Measurements from ENCODE around the gene BHLHE40.

BHLHE40 gene

DNA sequence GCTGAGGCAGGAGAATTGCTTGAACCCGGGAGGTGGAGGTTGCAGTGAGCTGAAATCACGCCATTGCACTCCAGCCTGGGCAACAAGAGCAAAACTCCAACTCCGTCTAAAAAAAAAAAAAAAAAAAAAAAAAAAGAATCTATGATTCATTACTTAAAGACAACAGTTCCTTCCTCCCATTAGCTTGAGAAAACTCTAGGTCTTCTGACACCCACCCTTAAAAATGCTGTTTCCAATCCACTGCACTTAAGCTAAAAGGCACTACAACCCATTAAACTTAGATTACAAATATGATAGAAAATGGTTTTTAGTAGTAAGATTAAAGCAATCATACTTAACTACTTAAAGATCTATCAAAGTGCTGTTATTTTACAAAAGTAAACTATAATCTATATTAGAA, 40.0 kb upstream of the BHLHE40 start:
- no peak for DNase-seq (ENCODE audit: low spot score)
- TF ChIP-seq, protein P1, sequence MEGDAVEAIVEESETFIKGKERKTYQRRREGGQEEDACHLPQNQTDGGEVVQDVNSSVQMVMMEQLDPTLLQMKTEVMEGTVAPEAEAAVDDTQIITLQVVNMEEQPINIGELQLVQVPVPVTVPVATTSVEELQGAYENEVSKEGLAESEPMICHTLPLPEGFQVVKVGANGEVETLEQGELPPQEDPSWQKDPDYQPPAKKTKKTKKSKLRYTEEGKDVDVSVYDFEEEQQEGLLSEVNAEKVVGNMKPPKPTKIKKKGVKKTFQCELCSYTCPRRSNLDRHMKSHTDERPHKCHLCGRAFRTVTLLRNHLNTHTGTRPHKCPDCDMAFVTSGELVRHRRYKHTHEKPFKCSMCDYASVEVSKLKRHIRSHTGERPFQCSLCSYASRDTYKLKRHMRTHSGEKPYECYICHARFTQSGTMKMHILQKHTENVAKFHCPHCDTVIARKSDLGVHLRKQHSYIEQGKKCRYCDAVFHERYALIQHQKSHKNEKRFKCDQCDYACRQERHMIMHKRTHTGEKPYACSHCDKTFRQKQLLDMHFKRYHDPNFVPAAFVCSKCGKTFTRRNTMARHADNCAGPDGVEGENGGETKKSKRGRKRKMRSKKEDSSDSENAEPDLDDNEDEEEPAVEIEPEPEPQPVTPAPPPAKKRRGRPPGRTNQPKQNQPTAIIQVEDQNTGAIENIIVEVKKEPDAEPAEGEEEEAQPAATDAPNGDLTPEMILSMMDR (IDR thresholded peaks at IDR 0.05; ENCODE audit: borderline replicate concordance, control extremely low read depth, extremely low read depth, insufficient read depth, missing control alignments) = no peak
- in situ Hi-C loops (cut with MboI; ENCODE audit: low sequenced_read_pairs, unreplicated experiment) = no loop called here

DNA sequence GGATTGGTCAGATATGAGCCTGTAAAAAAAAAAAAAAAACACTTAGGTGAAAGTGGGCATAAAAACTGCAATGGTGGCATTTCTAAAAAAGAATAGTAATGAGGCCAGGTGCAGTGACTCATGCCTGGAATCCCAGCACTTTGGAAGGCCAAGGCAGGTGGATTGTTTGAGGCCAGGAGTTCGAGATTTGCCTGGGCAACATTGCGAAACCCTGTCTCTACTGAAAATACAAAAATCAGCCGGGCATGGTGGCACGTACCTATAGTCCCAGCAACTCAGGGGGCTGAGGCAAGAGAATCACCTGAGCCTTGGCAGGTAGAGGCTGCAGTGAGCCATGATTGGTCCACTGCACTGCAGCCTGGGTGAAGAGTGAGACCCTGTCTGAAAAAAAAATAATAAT, 38.3 kb upstream of the BHLHE40 start:
- in situ Hi-C loops (cut with MboI; ENCODE audit: low sequenced_read_pairs, unreplicated experiment) = no loop called here
- TF ChIP-seq, protein P1 (IDR thresholded peaks at IDR 0.05; ENCODE audit: borderline replicate concordance, control extremely low read depth, extremely low read depth, insufficient read depth, missing control alignments) = no peak
- no peak for DNase-seq (ENCODE audit: low spot score)

DNA sequence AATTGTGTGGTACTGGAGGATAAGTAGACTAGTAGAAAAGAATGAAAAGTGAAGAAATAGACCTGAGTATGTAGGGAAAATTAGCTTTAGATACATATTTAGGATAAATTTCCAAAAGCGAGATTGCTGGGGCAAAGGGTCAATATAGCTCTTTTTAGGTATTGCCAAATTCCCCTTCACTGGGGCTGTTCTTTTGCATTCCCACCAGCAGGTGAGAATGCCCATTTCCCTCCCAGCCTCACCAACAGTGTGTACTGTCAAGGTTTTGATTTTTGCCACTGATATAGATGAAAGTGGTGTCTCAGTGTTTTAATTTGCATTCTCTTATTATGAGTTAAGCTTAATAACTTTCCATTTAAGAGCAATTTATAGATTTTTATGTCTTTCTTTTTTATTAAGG, 35.7 kb upstream of the BHLHE40 start:
- in situ Hi-C loops (cut with MboI; ENCODE audit: low sequenced_read_pairs, unreplicated experiment) = no loop called here
- DNase-seq (ENCODE audit: low spot score) = no peak
- TF ChIP-seq, protein P1 (IDR thresholded peaks at IDR 0.05; ENCODE audit: borderline replicate concordance, control extremely low read depth, extremely low read depth, insufficient read depth, missing control alignments) = no peak

DNA sequence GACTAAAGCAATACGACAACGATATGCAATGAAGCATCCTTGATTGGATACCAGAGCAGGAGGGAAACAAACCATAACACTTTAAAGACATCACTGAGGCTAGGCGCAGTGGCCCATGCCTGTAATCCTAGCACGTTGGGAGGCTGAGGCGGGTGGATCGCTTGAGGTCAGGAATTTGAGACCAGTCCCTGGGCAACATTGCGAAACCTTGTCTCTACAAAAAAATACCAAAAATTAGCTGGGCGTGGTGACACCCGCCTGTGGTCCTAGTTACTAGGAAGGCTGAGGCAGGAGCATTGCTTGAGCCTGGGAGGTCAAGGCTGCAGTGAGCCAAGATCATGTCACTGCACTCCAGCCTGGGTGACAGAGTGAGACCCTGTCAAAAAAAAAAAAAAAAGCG, 33.9 kb upstream of the BHLHE40 start:
- no peak for DNase-seq (ENCODE audit: low spot score)
- in situ Hi-C loops (cut with MboI; ENCODE audit: low sequenced_read_pairs, unreplicated experiment) = no loop called here
- TF ChIP-seq, protein P1 (IDR thresholded peaks at IDR 0.05; ENCODE audit: borderline replicate concordance, control extremely low read depth, extremely low read depth, insufficient read depth, missing control alignments) = no peak

DNA sequence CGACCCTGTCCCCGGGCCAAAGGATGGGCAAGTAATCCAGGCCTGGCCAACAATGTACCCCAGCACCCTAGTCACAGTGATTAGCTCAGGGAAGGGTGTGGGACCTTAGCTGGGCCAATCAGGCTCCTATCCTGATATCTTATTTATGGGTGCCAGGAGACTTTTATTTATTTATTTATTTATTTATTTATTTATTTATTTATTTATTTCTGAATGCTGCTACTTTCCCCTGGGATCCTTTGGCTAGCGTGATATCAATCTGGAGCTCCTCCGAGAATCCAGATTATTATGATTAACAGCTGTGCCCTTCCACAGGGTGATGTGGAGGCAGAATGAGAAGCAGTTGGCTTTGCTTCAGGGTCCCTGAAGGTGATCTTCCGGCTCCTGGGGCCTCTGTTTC, 32.2 kb upstream of the BHLHE40 start:
- DNase-seq (ENCODE audit: low spot score) = no peak
- in situ Hi-C loops (cut with MboI; ENCODE audit: low sequenced_read_pairs, unreplicated experiment) = no loop called here

DNA sequence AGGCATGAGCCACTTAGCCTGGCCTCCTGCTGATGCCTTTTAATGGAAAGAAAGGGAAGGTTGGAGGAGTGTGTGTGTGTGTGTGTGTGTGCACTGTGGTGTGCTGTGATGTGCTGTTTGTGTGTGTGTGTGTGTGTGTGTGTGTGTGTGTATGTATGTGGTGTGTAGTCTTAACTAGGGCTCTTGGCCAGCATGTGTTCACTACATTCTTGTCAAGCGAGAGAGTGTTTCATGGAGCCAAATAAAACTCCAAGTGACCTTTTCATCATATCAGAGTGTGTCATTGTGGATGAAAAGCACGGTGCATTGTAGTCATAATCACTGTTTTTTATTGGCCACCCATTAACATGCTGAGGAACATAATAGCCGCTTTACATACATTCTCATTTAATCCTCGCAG, 30.8 kb upstream of the BHLHE40 start:
- no peak for DNase-seq (ENCODE audit: low spot score)
- TF ChIP-seq, protein P1 (IDR thresholded peaks at IDR 0.05; ENCODE audit: borderline replicate concordance, control extremely low read depth, extremely low read depth, insufficient read depth, missing control alignments) = no peak
- in situ Hi-C loops (cut with MboI; ENCODE audit: low sequenced_read_pairs, unreplicated experiment) = no loop called here

More for the DNA sequence above, 32.2 kb upstream of the BHLHE40 start:
- TF ChIP-seq, protein P1 (IDR thresholded peaks at IDR 0.05; ENCODE audit: borderline replicate concordance, control extremely low read depth, extremely low read depth, insufficient read depth, missing control alignments) = no peak

DNA sequence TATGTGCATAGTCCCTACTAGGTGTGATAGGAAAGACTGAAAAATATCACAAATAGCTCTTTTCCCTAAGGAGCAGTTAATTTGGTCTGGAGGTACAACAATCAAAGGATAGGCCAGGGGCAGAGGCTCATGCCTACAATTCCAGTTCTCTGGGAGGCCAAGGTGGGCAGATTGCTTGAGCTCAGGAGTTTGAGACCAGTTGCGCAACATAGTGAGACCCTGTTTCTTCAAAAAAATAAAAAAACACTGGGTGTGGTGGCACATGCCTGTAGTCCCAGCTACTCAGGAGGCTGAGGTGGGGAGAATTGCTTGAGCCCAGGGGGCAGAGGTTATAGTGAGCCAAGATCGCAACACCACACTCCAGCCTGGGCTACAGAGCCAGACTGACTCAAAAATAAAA, 30.2 kb upstream of the BHLHE40 start:
- in situ Hi-C loops (cut with MboI; ENCODE audit: low sequenced_read_pairs, unreplicated experiment) = no loop called here
- DNase-seq (ENCODE audit: low spot score) = no peak
- TF ChIP-seq, protein P1 (IDR thresholded peaks at IDR 0.05; ENCODE audit: borderline replicate concordance, control extremely low read depth, extremely low read depth, insufficient read depth, missing control alignments) = no peak
